HEK293 (cell line): ENCODE measurements around the gene OR4D1.

Experiments used
- CTCF ChIA-PET: fragments of 350-600 bp; formaldehyde crosslinking; extraction: SDS; loops from one replicate; lab custom pipeline; 2021; ENCODE audit warnings: antibody characterized with exemption; lab: Yijun Ruan, JAX
- POLR2A ChIA-PET: fragments of 300-600 bp; formaldehyde crosslinking; extraction: SDS; loops from one replicate; lab custom pipeline; 2020; ENCODE audit warnings: antibody characterized with exemption, inconsistent platforms; lab: Yijun Ruan, JAX
- H3K27ac ChIP-seq: fragments of 200-500 bp; sonication (Bioruptor generic); 2 replicates; pipeline ENCODE4 v1.5.1; 2014; ENCODE audit warnings: low read depth, low read length, control low read depth, inconsistent platforms; ENCODE audit errors: extremely low read depth
- H3K36me3 ChIP-seq, 2 experiments: fragments of 200-500 bp in 1 of 2; sonication (Bioruptor generic) in 1 of 2; 1 replicate in 1 of 2; 2 replicates in 1 of 2; pipeline ENCODE4 v1.5.1; 2014 to 2017; ENCODE audit warnings: inconsistent platforms in 2 of 2, low read length in 2 of 2; ENCODE audit not compliant: control insufficient read depth in 2 of 2, insufficient read depth in 1 of 2
- H3K4me1 ChIP-seq: fragments of 200-500 bp; sonication (Bioruptor generic); 2 replicates; pipeline ENCODE4 v1.5.1; 2014; ENCODE audit warnings: mild to moderate bottlenecking, low read length, inconsistent platforms; ENCODE audit not compliant: control insufficient read depth, insufficient read depth
- H3K4me3 ChIP-seq: 2 replicates; pipeline ENCODE4 v1.5.1; 2011; ENCODE audit warnings: low read depth, mild to moderate bottlenecking, control low read depth, low read length, moderate library complexity
- H3K9me3 ChIP-seq: fragments of 200-500 bp; sonication (Bioruptor generic); 2 replicates; pipeline ENCODE4 v1.5.1; 2014; ENCODE audit warnings: low read depth, low read length, inconsistent platforms; ENCODE audit not compliant: control insufficient read depth, insufficient read depth
- HOXA7 ChIP-seq: sonication (generic); formaldehyde crosslinking; IDR thresholded peaks from 2 replicates; pipeline ENCODE4 v1.8.1; 2022; ENCODE audit warnings: missing genetic modification reagents, borderline replicate concordance
- IKZF3 ChIP-seq: fragments of 450-650 bp; IDR thresholded peaks from 2 replicates; pipeline ENCODE4 v1.5.0; 2018; ENCODE audit warnings: missing biosample characterization, mild to moderate bottlenecking, missing genetic modification characterization, moderate library complexity
- ZBTB17 ChIP-seq: fragments of 450-650 bp; formaldehyde crosslinking; IDR thresholded peaks from 2 replicates; pipeline ENCODE4 v1.5.1; 2016; ENCODE audit warnings: missing biosample characterization, missing genetic modification characterization
- ZBTB8A ChIP-seq: fragments of 450-650 bp; formaldehyde crosslinking; IDR thresholded peaks from 2 replicates; pipeline ENCODE4 v1.5.1; 2016; ENCODE audit warnings: missing biosample characterization, missing genetic modification characterization
- ZFP41 ChIP-seq: fragments of 450-650 bp; formaldehyde crosslinking; IDR thresholded peaks from 2 replicates; pipeline ENCODE4 v1.5.1; 2016; ENCODE audit warnings: missing biosample characterization, missing genetic modification characterization, borderline replicate concordance
- ZNF155 ChIP-seq: fragments of 450-650 bp; formaldehyde crosslinking; IDR thresholded peaks from 2 replicates; pipeline ENCODE4 v1.5.1; 2016; ENCODE audit warnings: missing biosample characterization, missing genetic modification characterization
- ZNF184 ChIP-seq: fragments of 450-650 bp; IDR thresholded peaks from 2 replicates; pipeline ENCODE4 v1.5.1; 2018; ENCODE audit warnings: missing biosample characterization, mild to moderate bottlenecking, missing genetic modification characterization
- ZNF2 ChIP-seq: fragments of 450-650 bp; formaldehyde crosslinking; IDR thresholded peaks from 2 replicates; pipeline ENCODE4 v1.5.1; 2016; ENCODE audit warnings: missing biosample characterization, missing genetic modification characterization
- ZNF202 ChIP-seq: fragments of 450-650 bp; formaldehyde crosslinking; IDR thresholded peaks from 2 replicates; pipeline ENCODE4 v1.5.1; 2016; ENCODE audit warnings: missing biosample characterization, missing genetic modification characterization, borderline replicate concordance
- ZNF274 ChIP-seq, 2 experiments: fragments of 200-500 bp in 1 of 2; fragments of 450-650 bp in 1 of 2; sonication (Bioruptor generic) in 1 of 2; formaldehyde crosslinking in 1 of 2; IDR thresholded peaks; 2 replicates each; pipeline versions ENCODE4 v1.5.1 to v1.6.1; 2014 to 2016; ENCODE audit warnings: borderline replicate concordance in 1 of 2, inconsistent platforms in 1 of 2, low read length in 1 of 2, missing biosample characterization in 1 of 2, missing genetic modification characterization in 1 of 2
- ZNF302 ChIP-seq: fragments of 450-650 bp; formaldehyde crosslinking; IDR thresholded peaks from 2 replicates; pipeline ENCODE4 v1.5.1; 2016; ENCODE audit warnings: missing biosample characterization, missing genetic modification characterization, low read depth
- ZNF324 ChIP-seq: fragments of 450-650 bp; formaldehyde crosslinking; IDR thresholded peaks from 2 replicates; pipeline ENCODE4 v1.5.1; 2016; ENCODE audit warnings: missing biosample characterization, missing genetic modification characterization
- ZNF521 ChIP-seq: fragments of 450-650 bp; formaldehyde crosslinking; IDR thresholded peaks from 2 replicates; pipeline ENCODE4 v1.5.1; 2017; ENCODE audit warnings: missing biosample characterization, mild to moderate bottlenecking, missing genetic modification characterization
- ZNF544 ChIP-seq: fragments of 450-650 bp; formaldehyde crosslinking; IDR thresholded peaks from 2 replicates; pipeline ENCODE4 v1.5.0; 2017; ENCODE audit warnings: missing biosample characterization, missing genetic modification characterization
- ZNF621 ChIP-seq: fragments of 450-650 bp; formaldehyde crosslinking; IDR thresholded peaks from 2 replicates; pipeline ENCODE4 v1.5.1; 2017; ENCODE audit warnings: missing biosample characterization, missing genetic modification characterization
- ZNF658 ChIP-seq: fragments of 450-650 bp; formaldehyde crosslinking; IDR thresholded peaks from 2 replicates; pipeline ENCODE4; 2016; ENCODE audit warnings: missing biosample characterization, missing genetic modification characterization
- TF ChIP-seq, protein P1 (sequence below): fragments of 450-650 bp; formaldehyde crosslinking; IDR thresholded peaks from 2 replicates; pipeline ENCODE4 v1.5.1; 2017; ENCODE audit warnings: missing biosample characterization, missing genetic modification characterization
- TF ChIP-seq, protein P2 (sequence below): fragments of 450-650 bp; formaldehyde crosslinking; IDR thresholded peaks from 2 replicates; pipeline ENCODE4 v1.5.0; 2017; ENCODE audit warnings: missing biosample characterization, missing genetic modification characterization, borderline replicate concordance
- TF ChIP-seq, protein P3 (sequence below): IDR thresholded peaks from 2 replicates; pipeline ENCODE4 v1.6.1; 2011; ENCODE audit warnings: mild to moderate bottlenecking, low read depth, low read length, borderline replicate concordance

The OR4D1 gene

DNA sequence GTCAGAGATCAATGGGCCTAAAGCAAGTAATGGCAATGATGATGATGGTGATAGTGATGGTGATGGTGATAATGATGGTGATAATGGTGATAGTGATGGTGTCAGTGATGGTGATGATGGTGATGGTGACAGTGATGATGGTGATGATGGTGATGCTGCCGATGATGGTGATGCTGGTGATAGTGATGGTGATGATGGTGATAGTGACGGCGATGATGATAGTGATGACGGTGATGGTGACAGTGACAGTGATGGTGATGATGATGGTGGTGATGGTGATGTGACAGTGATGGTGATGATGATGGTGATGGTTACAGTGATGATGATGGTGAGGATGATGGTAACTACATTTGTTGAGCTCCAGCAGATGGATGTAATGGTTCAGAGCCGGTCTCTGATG, 30.8 kb upstream of the OR4D1 start (continued):
- TF ChIP-seq, protein P1, sequence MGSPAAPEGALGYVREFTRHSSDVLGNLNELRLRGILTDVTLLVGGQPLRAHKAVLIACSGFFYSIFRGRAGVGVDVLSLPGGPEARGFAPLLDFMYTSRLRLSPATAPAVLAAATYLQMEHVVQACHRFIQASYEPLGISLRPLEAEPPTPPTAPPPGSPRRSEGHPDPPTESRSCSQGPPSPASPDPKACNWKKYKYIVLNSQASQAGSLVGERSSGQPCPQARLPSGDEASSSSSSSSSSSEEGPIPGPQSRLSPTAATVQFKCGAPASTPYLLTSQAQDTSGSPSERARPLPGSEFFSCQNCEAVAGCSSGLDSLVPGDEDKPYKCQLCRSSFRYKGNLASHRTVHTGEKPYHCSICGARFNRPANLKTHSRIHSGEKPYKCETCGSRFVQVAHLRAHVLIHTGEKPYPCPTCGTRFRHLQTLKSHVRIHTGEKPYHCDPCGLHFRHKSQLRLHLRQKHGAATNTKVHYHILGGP (tag by site-specific recombination): 0 out of 2 replicates have a peak, but pooled peaks have one; percentile 8
- no peak for TF ChIP-seq ZNF2 (tag by site-specific recombination)
- no peak for TF ChIP-seq ZNF274 (IDR thresholded peaks at IDR 0.05; ENCODE audit: low read length)
- 0 out of 2 replicates have a peak, but pooled peaks have one; percentile 60 for TF ChIP-seq ZNF274 (tag by site-specific recombination; IDR thresholded peaks at IDR 0.05; ENCODE audit: borderline replicate concordance)
- no peak for TF ChIP-seq ZBTB8A (tag by site-specific recombination)
- no peak for TF ChIP-seq ZNF155 (tag by site-specific recombination)
- TF ChIP-seq ZNF324 (tag by site-specific recombination): no peak
- no peak for TF ChIP-seq HOXA7 (CRISPR knock-in tag)
- TF ChIP-seq ZNF302 (tag by site-specific recombination): no peak
- no peak for TF ChIP-seq ZFP41 (tag by site-specific recombination)
- TF ChIP-seq ZNF621 (tag by site-specific recombination): no peak
- TF ChIP-seq ZNF184 (tag by site-specific recombination): no peak
- TF ChIP-seq, protein P2, sequence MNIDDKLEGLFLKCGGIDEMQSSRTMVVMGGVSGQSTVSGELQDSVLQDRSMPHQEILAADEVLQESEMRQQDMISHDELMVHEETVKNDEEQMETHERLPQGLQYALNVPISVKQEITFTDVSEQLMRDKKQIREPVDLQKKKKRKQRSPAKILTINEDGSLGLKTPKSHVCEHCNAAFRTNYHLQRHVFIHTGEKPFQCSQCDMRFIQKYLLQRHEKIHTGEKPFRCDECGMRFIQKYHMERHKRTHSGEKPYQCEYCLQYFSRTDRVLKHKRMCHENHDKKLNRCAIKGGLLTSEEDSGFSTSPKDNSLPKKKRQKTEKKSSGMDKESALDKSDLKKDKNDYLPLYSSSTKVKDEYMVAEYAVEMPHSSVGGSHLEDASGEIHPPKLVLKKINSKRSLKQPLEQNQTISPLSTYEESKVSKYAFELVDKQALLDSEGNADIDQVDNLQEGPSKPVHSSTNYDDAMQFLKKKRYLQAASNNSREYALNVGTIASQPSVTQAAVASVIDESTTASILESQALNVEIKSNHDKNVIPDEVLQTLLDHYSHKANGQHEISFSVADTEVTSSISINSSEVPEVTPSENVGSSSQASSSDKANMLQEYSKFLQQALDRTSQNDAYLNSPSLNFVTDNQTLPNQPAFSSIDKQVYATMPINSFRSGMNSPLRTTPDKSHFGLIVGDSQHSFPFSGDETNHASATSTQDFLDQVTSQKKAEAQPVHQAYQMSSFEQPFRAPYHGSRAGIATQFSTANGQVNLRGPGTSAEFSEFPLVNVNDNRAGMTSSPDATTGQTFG (tag by site-specific recombination): 0 out of 2 replicates have a peak, but pooled peaks have one; percentile 21
- no peak for TF ChIP-seq ZNF544 (tag by site-specific recombination)

DNA sequence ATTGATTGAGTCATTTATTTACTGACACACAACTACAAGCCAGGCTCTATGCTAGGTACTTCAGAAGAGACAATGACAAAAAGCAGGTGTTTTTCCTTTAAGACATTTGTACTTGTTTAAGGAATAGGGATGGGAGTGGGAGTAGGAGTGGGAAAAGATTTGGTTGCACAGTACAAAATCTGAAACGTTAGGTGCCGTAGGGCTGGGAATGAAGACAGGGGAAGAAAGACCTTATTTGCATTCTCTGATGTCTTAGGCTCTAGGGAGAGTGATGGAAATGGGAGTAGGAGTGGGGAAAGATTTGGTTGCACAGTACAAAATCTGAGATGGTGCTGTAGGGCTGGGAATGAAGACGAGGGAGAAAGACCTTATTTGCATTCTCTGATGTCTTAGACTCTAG, 28.7 kb upstream of the OR4D1 start:
- H3K27ac ChIP-seq: no peak overlapping the region
- ChIA-PET CTCF (interaction anchor here (0.5 to 1.1 kb wide), 3 partner anchors 53 to 79 kb away, joined by 3 to 4 read pairs (median 3); no protein-coding TSS in a partner anchor), POLR2A (no interaction called here)
- H3K4me3 ChIP-seq: no peak overlapping the region
- TF ChIP-seq ZBTB17 (tag by site-specific recombination) (no peak), ZNF521 (no peak), IKZF3 (tag by site-specific recombination) (no peak), ZNF202 (tag by site-specific recombination) (no peak), ZNF658 (tag by site-specific recombination) (no peak)
- TF ChIP-seq, protein P3, sequence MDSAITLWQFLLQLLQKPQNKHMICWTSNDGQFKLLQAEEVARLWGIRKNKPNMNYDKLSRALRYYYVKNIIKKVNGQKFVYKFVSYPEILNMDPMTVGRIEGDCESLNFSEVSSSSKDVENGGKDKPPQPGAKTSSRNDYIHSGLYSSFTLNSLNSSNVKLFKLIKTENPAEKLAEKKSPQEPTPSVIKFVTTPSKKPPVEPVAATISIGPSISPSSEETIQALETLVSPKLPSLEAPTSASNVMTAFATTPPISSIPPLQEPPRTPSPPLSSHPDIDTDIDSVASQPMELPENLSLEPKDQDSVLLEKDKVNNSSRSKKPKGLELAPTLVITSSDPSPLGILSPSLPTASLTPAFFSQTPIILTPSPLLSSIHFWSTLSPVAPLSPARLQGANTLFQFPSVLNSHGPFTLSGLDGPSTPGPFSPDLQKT: no peak
- no peaks in the 10 kb centered on the region for H3K4me1 ChIP-seq
- H3K9me3 ChIP-seq: no peaks in the 10 kb centered on the region
- no peaks in the 10 kb centered on the region for H3K36me3 ChIP-seq
